SU-DHL-6 (cell line): ENCODE results near the gene MGAT2.

Experiments used
- CTCF ChIP-seq: fragments of 200-600 bp; sonication (generic); IDR thresholded peaks from one replicate; pipeline ENCODE4 v1.5.1; 2017; ENCODE audit warnings: antibody characterized with exemption, mild to moderate bottlenecking, low read length, moderate library complexity; ENCODE audit not compliant: insufficient read depth, poor library complexity, severe bottlenecking
- EZH2phosphoT487 ChIP-seq: fragments of 200-600 bp; sonication (generic), shearing (Covaris generic); conservative IDR thresholded peaks from 2 replicates; pipeline ENCODE4 v1.6.1; 2018; ENCODE audit warnings: mild to moderate bottlenecking, antibody characterized with exemption, low read length, moderate library complexity, mixed read lengths

DNA sequence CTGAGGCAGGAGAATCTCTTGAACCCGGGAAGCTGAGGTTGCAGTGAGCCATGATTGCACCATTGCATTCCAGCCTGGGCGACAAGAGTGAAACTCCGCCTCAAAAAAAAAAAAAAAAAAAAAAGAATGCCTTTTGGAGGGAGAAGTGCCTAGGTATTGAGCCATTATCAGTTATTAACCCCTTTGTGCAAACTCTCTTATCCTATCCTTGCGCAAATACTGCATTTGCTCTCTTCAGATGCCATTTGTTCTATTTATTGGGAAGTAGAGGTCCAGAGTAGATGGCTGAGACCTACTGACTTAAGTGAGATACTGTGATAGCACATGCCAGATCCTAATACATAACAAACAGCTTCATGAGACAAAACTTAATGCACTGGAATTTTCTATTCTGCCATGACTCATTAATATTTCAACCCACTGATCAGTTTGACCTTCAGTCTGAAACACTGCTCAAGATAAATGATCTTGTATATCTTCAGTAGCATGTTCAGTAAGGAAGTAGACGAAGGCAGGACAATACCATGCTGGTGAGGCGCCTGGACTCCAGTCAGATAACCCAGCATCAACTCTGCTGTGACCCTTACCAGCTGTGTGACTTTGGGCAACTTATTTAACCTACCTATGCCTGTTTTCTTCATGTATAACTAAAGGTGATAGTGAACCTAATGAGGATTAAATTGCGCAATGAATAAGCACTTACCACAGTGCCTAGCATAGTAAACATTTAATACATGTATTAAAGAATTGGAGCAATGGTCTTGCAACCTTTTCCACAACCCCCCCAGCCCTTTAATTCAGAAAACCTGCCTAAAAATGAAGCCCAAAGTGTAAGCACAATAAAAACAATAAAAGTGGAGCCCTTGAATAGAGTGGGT is 20.2 kb downstream of the MGAT2 start:
- TF ChIP-seq CTCF (no peak), EZH2phosphoT487 (no peak)
